GM12891 (cell line): Measurements from ENCODE around the gene MOV10.
"Not testable (repeated sequence)": the region's sequence is repeated elsewhere in the genome, so short reads cannot be mapped to it uniquely, and the experiment has no call there.

Experiments used
- DNase-seq: peaks from one replicate; pipeline ENCODE4 v3.0.0; 2011; ENCODE audit warnings: low spot score; ENCODE audit not compliant: insufficient read length
- FAIRE-seq: peaks from 2 replicates; lab custom pipeline; 2011; peaks lifted over from hg19 to GRCh38; lab: Jason Lieb, UNC
- PAX5 ChIP-seq: IDR thresholded peaks from 2 replicates; pipeline ENCODE4 v1.6.1; 2011; ENCODE audit warnings: low read length, moderate library complexity, mild to moderate bottlenecking; ENCODE audit not compliant: insufficient read depth, severe bottlenecking
- POLR2A ChIP-seq: IDR thresholded peaks from 2 replicates; pipeline ENCODE4 v1.6.1; 2011; ENCODE audit warnings: low read depth, low read length, control low read depth
- POLR2AphosphoS5 ChIP-seq: IDR thresholded peaks from 2 replicates; pipeline ENCODE4 v1.6.1; 2011; ENCODE audit warnings: low read depth, low read length, control low read depth
- POU2F2 ChIP-seq: IDR thresholded peaks from 2 replicates; pipeline ENCODE4 v1.6.1; 2011; ENCODE audit warnings: low read depth, mild to moderate bottlenecking, control low read depth, low read length, moderate library complexity
- SPI1 ChIP-seq: IDR thresholded peaks from 2 replicates; pipeline ENCODE4 v1.6.1; 2011; ENCODE audit warnings: low read depth, low read length, control low read depth
- TAF1 ChIP-seq: IDR thresholded peaks from 2 replicates; pipeline ENCODE4 v1.6.1; 2011; ENCODE audit warnings: low read depth, low read length, control low read depth

The MOV10 gene

GRCh38 chr1:112720800-112721199, 46.3 kb downstream of the MOV10 start:
- FAIRE-seq (no peak), DNase-seq (no peak)
- TF ChIP-seq POLR2AphosphoS5 (no peak), PAX5 (no peak), POU2F2 (no peak), TAF1 (no peak), POLR2A (no peak), SPI1 (no peak)

DNA sequence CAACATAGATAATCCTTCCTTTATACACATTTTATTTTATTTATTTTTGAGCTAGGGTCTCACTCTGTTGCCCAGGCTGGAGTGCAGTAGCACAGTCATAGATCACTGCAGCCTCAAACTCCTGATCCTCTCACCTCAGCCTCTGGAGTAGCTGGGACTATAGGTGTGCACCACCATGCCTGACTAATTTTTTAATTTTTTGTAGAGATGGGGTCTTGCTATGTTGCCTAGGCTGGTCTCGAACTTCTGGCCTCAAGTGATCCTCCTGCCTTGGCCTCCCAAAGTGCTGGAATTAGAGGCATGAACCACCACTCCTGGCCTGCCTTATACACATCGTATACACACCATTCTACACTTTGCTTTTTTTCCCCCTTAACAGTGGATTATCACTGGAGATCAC, 46.8 kb downstream of the MOV10 start:
- FAIRE-seq, DNase-seq: not testable (repeated sequence)

GRCh38 chr1:112721966-112722524, 47.6 kb downstream of the MOV10 start:
- DNase-seq (no peak), FAIRE-seq (no peak)
- TF ChIP-seq TAF1 (no peak), SPI1 (no peak), POLR2AphosphoS5 (no peak), PAX5 (no peak), POU2F2 (no peak), POLR2A (no peak)

DNA sequence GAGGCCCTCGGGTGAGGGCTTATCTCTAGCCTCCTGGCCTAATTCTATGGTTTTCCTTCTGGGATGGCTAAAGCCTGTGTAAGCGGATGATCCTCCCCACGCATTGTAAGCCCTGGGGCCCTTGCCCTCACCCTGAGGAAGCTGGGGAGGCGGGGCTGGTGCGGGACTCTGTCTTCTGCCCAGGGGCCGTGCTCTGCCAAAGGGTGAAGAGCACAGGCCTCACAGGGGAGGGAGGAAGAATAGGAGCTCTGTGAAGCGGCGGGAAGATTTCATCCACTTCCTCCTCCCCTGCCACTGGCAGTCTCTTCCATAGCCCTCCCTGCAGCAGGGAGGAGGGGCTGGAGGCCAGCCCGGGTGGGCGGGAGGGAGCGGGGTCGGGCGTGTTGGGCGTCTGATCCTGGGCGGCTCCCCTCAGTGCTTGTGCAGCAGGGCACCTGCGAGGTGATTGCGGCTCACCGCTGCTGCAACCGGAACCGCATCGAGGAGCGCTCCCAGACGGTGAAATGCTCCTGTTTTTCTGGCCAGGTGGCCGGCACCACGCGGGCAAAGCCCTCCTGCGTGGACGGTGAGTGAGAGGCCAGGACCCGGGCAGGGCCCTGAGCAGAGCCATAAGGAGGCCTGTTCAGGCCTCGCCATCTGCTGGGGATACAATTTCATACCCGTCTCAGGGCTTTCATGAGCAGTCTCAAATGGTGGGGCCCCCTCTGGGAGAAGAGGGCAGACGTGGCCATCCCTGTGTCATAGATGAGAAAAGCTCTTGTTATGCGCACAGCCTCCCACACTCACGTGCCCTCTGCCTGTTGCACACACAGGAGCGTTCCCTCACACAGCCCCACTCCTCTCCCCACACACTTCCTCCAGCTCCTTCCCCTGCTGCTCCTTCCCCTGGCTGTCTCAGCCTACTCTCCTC, 48.4 kb downstream of the MOV10 start:
- TF ChIP-seq POLR2AphosphoS5 = no peak
- no peak for TF ChIP-seq SPI1
- FAIRE-seq (no peak), DNase-seq (no peak)

DNA sequence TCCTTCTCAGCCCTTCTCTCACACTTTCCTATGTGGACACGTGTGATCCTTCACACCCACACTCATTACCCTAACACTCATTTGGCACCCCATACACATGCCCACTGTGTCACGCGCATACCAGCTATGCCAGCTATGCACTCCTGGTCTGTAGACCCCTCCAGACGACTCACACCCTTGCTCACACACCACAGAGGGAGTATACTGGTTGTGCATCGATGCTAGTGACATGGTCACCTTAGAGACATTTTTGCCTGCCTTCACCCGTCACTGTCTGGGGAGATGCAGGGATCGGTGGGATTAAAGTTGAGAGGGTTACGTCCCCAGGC, 49.0 kb downstream of the MOV10 start:
- FAIRE-seq = no peak

DNA sequence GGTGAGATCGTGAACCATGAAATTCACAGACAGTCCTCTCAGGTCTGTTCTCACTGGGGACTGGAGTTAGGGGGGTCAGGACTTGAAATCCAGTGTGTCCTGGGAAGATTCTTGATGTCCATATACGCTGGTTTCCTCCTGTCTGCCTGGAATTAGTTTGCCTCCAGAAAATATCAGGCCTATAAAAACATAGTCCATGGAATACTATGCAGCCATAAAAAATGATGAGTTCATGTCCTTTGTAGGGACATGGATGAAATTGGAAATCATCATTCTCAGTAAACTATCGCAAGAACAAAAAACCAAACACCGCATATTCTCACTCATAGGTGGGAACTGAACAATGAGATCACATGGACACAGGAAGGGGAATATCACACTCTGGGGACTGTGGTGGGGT, 49.8 kb downstream of the MOV10 start:
- FAIRE-seq, DNase-seq: not testable (repeated sequence)

More for the DNA sequence above, 49.0 kb downstream of the MOV10 start:
- no peak for TF ChIP-seq PAX5
- no peak for TF ChIP-seq POU2F2
- no peak for TF ChIP-seq SPI1
- TF ChIP-seq TAF1 = no peak
- TF ChIP-seq POLR2AphosphoS5 = no peak
- no peak for TF ChIP-seq POLR2A
- no peak for DNase-seq

DNA sequence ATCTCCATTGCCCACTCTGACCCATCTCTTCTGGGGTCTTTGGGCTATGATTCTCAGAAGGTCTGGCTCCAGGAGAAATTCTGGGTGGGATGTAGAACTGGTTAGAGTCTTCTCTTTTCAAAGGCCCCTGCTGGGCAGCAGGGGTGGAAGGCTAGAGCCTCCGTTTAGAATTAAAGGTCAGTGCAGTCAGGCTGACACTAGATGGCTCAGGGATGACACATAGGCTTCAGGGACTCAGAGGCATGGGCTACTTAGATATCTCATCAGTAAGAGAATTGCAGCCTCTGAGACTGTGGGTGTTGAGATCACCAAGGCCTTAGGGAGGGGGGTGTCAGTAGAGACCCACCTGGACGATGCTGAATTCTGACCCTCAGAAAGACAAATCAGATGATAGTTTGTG, 53.3 kb downstream of the MOV10 start:
- DNase-seq (no peak), FAIRE-seq (no peak)
- no peak for TF ChIP-seq SPI1
- no peak for TF ChIP-seq TAF1
- TF ChIP-seq POLR2AphosphoS5 = no peak
- TF ChIP-seq POLR2A = no peak
- no peak for TF ChIP-seq PAX5
- no peak for TF ChIP-seq POU2F2

DNA sequence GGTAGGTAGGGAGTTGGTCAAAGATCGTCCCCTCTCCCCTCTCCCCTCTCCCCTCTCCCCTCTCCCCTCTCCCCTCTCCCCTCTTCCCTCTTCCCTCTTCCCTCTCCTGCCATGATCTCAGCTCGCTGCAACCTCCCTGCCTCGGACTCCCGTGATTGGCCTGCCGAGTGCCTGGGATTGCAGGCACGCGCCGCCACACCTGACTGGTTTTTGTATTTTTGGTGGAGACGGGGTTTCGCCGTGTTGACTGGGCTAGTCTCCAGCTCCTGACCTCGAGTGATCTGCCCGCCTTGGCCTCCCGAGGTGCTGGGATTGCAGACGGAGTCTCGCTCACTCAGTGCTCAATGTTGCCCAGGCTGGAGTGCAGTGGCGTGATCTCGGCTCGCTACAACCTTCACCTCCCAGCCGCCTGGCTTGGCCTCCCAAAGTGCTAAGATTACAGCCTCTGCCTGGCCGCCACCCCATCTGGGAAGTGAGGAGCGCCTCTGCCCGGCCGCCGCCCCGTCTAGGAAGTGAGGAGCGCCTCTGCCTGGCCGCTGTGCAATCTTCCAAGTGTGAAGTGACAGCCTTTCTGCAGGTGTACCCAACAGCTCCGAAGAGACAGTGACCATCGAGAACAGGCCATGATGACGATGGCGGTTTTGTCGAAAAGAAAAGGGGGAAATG, 54.0 kb downstream of the MOV10 start:
- not testable (repeated sequence) for FAIRE-seq, DNase-seq

DNA sequence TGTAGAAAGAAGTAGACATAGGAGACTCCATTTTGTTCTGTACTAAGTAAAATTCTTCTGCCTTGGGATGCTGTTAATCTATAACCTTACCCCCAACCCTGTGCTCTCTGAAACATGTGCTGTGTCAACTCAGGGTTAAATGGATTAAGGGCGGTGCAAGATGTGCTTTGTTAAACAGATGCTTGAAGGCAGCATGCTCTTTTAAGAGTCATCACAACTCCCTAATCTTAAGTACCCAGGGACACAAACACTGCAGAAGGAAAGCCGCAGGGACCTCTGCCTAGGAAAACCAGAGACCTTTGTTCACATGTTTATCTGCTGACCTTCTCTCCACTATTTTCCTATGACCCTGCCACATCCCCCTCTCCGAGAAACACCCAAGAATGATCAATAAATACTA, 54.6 kb downstream of the MOV10 start:
- not testable (repeated sequence) for FAIRE-seq

DNA sequence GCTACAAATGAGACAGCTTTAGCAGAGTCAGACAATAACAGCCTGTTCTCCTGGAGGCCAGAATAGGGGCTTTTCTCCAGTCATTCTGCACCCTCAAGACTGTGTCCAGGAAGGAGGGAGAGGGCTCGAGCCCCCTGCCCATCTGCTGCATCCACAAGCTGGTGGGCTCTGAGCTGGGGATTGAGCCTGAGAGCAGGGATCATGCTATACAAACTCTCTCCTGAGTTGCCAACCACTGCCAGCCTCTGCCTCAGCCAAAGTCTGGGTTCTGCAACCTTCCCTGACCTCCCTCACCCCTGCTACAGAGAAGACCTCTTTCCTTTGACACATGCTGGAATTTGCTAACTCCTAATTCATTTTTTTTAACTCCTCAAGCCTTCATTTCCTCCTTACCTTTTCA, 55.5 kb downstream of the MOV10 start:
- TF ChIP-seq PAX5 (no peak), POLR2AphosphoS5 (no peak), POU2F2 (no peak), POLR2A (no peak), TAF1 (no peak), SPI1 (no peak)
- no peak for FAIRE-seq
- no peak for DNase-seq

More for the DNA sequence above, 54.6 kb downstream of the MOV10 start:
- not testable (repeated sequence) for DNase-seq
